Jurkat, Clone E6-1 (cell line): ENCODE measurements around the gene DNAJC7.
"Not testable (repeated sequence)": the region's sequence is repeated elsewhere in the genome, so short reads cannot be mapped to it uniquely, and the experiment has no call there.

Experiments
- DNase-seq: peaks from one replicate; pipeline ENCODE4 v3.0.0-alpha.2; 2011; ENCODE audit warnings: low read depth, low spot score
- H3K4me3 ChIP-seq: 2 replicates; pipeline ENCODE4 v1.5.1; 2011; ENCODE audit warnings: mild to moderate bottlenecking, low read length, control low read depth, moderate library complexity

The DNAJC7 gene

DNA sequence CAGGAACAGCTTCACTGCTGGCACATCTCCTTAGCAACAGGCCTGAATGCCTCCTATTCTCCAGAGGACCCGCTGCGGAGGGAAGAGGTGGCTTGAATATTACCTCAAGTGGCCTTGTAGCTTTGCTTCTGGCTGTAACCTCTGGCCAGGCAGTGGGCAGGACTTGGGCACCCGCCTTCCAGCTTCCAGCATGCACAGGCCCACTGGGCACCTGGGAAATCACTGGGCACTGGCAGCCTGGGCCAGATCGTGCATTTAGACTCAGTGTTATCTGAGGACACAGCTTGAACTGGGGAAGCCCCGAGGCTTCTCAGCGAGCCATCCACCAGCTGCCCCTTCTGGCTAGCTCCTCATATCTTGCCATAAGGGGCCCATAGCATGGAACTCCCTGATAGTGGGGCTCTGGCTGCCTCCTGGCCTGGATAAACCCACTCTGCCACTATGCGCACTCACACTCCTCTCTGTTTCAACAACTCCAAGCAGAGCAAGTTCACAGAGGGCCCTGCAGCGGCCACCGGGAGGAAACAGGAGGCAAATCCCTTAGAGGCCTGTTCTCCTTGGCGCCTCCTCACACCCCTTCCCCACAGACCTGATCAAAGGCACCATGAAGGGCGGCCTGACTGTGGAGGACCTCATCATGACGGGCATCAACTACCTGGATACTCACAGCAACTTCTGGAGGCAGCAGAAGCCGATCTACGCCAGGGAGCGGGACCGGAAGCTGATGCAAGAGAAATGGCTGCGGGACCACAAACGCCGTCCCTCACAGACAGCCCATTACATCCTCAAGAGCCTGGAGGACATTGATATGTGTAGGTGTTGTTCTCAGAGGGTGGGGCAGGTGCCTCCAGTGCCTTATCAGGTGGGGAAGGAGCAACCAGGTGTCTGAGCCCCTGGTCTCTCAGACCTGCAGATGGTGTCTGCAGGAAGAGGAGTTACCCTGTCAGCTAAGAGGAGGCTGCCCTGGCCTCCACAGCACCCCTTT, 79.0 kb downstream of the DNAJC7 start:
- no peak overlapping the region for H3K4me3 ChIP-seq
- DNase-seq: no peak

DNA sequence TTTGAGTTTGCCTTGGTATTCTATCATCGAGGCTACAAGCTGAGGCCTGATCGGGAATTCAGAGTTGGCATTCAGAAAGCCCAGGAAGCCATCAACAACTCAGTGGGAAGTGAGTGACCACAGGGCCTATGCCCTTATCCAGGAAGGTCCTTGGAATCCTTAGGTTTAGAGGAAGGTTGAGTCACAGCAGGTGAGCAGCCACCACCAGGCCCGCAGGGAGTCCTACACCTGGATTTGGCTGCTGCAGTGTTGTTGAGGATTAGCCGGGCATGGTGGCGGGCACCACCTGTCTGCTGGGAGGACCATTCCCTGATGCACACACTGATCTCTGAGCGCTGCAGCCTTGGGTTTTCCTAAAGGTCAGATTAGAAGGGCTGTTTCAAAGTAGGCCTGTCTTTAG, 81.6 kb downstream of the DNAJC7 start:
- no peak for DNase-seq
- no peak overlapping the region for H3K4me3 ChIP-seq

DNA sequence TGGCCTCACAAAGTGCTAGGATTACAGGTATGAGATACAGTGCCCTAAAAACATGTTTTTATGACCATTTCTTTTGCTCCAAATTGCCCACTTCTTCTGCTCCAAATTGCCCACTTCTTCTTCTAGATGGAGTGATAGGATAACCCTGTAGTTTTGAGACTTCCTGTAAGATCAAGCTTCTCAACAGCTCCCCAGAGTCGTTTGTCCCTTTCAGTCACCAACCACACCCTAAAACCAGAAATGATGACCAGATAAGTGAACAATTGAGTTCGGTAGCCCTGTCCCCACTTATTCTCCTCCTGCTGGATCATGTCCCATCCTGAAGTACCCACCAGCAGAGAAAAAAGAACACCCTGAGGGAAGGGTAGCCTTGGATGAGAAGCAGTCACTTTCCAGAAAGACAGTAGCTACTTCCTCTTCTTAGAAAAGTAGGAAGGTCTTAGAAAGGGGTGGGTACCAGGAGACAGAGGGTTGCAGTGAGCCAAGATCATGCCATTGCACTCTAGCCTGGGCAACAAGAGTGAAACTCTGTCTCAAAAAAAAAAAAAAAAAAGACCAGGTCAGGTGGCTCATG, 84.3 kb downstream of the DNAJC7 start:
- H3K4me3 ChIP-seq: no peak overlapping the region
- DNase-seq: no peak

DNA sequence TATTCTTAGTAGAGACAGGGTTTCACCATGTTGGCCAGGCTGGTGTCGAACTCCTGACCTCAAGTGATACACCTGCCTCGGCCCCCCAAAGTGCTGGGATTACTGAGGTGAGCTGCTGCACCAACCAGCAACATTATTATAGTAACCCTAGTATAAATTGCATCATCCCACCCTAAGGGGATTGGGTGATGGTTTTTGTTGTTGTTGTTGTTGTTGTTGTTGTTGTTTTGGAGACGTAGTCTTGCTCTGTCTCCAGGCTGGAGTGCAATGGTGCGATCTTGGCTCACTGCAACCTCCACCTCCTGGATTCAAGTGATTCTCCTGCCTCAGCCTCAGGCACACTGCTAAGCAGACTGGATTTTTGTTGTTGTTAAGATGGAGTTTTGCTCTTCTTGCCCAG, 85.5 kb downstream of the DNAJC7 start:
- H3K4me3 ChIP-seq, DNase-seq: not testable (repeated sequence)

DNA sequence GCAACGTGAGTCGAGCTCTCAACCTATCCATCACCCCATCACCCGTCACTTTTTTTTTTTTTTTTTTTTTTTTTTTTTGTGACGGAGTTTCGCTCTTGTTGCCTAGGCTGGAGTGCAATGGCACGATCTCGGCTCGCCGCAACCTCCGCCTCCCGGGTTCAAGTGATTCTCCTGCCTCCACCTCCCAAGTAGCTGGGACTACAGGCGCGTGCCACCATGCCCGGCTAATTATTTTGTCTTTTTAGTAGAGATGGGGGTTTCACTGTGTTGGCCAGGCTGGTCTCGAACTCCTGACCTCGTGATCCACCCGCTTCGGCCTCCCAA, 86.4 kb downstream of the DNAJC7 start:
- H3K4me3 ChIP-seq: peak overlapping the region; percentile 87

DNA sequence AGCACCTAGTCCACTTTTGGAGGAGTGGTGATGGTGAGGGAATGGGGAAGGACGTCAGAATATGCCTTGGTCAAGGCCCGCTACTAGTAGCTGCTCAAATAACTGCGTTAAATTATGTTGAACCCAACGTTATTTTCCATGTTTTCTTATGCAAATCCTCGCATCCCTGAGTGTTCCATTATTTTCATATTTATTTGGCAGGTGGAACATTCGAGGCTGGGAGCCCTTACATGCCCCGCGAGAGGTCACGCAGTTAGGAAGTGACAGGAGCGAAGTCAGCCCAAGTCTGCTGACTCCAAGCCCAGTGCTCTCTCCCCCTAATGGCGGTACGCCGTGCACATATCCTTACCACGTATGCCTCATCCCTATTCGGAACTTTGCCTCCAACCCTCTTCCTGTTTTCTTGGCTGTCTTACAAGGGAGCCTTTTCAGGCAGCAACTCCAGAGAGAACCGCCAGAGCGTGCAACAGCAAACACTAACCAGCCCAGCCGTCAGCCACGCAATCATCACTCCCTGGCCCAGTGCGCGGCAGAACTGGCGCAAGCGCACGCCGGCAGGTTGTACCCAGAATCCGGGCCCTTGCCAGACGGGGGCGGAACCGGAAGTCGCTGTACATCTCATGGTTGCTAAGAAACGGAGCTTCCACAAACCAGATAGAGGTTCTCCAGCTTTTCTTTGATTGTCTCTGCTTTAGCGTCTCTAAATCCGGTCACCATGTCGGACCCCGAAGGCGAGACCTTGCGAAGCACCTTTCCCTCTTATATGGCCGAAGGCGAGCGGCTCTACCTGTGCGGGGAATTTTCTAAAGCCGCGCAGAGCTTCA, 87.0 kb downstream of the DNAJC7 start, which contains the start of gene ODAD4:
Gene ODAD4 (plus strand): TSS at position 609 of the 824 bp plus-strand sequence. CDS start 107 bp downstream, at position 716.
- H3K4me3 ChIP-seq: peak within 1 kb of the TSS; percentile 87
- peak; percentile 94 for DNase-seq

More for the DNA sequence above, 86.4 kb downstream of the DNAJC7 start:
- not testable (repeated sequence) for DNase-seq

DNA sequence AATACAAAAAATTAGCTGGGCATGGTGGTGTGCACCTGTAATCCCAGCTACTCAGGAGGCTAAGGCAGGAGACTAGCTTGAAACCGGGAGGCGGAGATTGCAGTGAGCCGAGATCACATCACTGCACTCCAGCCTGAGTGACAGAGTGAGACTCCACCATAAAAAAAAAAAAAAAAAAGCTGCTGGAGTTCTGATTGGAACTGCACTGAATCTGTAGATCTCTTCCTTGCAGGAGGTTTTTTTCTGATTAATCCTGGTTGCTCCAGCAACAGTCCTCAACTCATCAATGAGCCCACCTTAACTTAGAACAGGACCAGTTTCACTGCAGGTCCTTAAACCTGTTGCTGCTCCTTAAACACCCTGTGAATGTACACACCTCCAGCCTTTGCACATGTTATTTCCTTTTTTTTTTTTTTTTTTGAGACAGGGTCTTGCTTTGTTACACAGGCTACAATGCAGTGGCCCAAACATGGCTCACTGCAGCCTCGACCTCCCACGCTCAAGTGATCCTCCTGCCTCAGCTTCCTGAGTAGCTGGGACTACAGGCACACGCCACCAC, 88.5 kb downstream of the DNAJC7 start:
- no peak overlapping the region for H3K4me3 ChIP-seq
- no peak for DNase-seq
